GM10248 (cell line): ENCODE measurements around the gene DYNAP.

Source experiments
- CTCF ChIA-PET: fragments of 300-600 bp; sonication (Branson Sonifier 250); formaldehyde crosslinking; extraction: SDS; loops from one replicate; lab custom pipeline; 2021; ENCODE audit warnings: antibody characterized with exemption; lab: Yijun Ruan, JAX
- POLR2A ChIA-PET: fragments of 350-650 bp; sonication (Branson Sonifier 250); formaldehyde crosslinking; extraction: SDS; loops from one replicate; lab custom pipeline; 2020; ENCODE audit warnings: antibody characterized with exemption; lab: Yijun Ruan, JAX
- DNase-seq: peaks from one replicate; pipeline ENCODE4 v3.0.0; 2012; ENCODE audit errors: extremely low spot score
- TF ChIP-seq, protein P1 (sequence below): IDR thresholded peaks from 2 replicates; pipeline ENCODE4 v1.5.1; 2012; ENCODE audit warnings: mild to moderate bottlenecking, low read depth; ENCODE audit errors: extremely low read depth, missing control alignments, control extremely low read depth

Gene DYNAP

DNA sequence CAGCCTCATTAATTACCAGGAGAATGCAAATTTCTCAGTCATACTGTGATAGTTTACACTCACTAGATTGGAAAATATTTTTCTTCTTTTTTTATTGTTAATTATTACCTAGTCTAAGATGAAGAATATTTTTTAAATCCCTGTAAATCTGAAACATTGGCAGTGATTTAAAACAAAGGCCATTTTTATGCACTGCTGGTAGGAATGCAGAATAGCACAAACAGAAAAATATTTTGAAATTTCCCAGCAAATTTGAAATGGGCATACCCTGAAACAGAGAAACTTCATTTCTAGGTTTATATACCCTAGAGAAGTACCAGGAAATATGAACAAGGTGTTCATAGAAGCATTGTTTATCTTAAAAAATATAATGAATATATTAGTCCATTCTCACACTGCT is 31.0 kb downstream of the DYNAP start:
- ChIA-PET POLR2A (no interaction called here), CTCF (no interaction called here)
- TF ChIP-seq, protein P1, sequence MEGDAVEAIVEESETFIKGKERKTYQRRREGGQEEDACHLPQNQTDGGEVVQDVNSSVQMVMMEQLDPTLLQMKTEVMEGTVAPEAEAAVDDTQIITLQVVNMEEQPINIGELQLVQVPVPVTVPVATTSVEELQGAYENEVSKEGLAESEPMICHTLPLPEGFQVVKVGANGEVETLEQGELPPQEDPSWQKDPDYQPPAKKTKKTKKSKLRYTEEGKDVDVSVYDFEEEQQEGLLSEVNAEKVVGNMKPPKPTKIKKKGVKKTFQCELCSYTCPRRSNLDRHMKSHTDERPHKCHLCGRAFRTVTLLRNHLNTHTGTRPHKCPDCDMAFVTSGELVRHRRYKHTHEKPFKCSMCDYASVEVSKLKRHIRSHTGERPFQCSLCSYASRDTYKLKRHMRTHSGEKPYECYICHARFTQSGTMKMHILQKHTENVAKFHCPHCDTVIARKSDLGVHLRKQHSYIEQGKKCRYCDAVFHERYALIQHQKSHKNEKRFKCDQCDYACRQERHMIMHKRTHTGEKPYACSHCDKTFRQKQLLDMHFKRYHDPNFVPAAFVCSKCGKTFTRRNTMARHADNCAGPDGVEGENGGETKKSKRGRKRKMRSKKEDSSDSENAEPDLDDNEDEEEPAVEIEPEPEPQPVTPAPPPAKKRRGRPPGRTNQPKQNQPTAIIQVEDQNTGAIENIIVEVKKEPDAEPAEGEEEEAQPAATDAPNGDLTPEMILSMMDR: no peak
- DNase-seq: no peak

DNA sequence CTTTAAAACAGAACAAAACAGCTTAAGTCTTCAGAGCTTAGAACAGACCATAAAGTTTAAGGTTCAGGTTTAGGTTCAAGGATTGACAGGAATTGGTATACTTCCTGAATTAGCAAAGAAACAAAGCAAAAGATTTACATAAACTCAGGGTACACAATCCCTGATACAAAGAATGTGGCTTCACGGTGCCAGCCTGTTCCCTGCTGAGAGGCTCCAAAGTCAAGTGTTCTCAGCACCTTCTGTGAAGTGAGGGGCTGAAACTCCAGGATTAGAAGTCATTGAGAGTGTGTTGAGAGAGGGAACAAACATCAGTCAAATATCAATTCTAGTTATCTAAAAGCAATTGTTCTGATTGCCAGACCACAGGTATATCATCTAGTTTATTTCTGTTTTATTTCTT is 35.7 kb downstream of the DYNAP start:
- TF ChIP-seq, protein P1: no peak
- POLR2A ChIA-PET: no interaction called here
- CTCF ChIA-PET: interaction anchor here (1.5 to 1.8 kb wide), 2 partner anchors 14 to 44 kb away, joined by 3 to 6 read pairs; no protein-coding TSS in a partner anchor
- no peak for DNase-seq

DNA sequence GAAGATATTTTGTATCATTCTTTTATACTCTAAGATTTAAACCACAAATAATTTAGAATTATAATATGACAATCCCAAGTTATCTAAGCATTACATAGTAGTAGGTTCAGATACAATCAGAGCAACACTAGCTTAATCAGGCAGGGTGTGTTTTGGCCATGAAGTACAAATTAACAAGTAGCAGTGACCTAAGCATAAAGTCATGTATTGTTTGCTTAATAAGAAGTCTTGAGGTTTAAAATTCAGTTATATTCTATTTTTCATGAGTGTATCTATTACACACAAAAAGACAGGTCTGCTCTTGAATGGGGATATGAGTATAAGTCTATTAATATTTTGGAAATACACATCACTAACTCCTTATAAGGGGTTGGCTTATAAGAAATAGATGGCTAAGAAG is 39.9 kb downstream of the DYNAP start:
- TF ChIP-seq, protein P1: no peak
- DNase-seq: no peak
- ChIA-PET CTCF (no interaction called here), POLR2A (no interaction called here)

GRCh38 chr18:54636217-54636616 is 45.2 kb downstream of the DYNAP start:
- no peak for DNase-seq
- TF ChIP-seq, protein P1: no peak
- CTCF ChIA-PET: no interaction called here
- POLR2A ChIA-PET: no interaction called here

GRCh38 chr18:54641734-54642133 is 50.7 kb downstream of the DYNAP start:
- TF ChIP-seq, protein P1: no peak
- CTCF ChIA-PET: no interaction called here
- POLR2A ChIA-PET: no interaction called here
- no peak for DNase-seq

DNA sequence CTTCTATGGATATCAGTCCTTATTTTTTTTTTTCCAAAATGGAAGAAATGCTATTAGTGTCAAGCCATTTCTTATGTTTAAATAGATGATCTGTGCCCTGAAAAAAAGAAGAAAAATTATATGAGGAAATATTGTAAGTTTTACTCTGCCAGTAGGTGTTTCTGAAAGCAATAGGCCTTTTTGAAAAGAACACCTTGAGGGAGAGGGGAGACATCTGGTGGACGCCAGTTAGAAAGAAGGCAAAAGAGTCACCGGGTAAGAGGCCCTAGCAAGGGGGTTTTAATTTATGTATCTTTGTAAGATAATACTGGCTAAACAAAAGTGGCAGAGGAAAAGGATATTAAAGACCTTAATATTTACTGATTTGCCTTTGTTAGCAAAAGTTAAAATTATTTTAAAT is 56.1 kb downstream of the DYNAP start:
- CTCF ChIA-PET: interaction anchor here (1.6 kb wide), 1 partner anchor 202 kb away, joined by 4 read pairs; no protein-coding TSS in a partner anchor
- POLR2A ChIA-PET: no interaction called here
- DNase-seq: no peak

More for the DNA sequence above, 56.1 kb downstream of the DYNAP start:
- TF ChIP-seq, protein P1: no peak
